Mesendoderm (in vitro differentiated cells): ENCODE measurements around the gene AP5Z1.

Experiments used
- DNase-seq: peaks from one replicate; pipeline ENCODE4 v3.0.0; 2013
- H2AK5ac ChIP-seq: 2 replicates; pipeline ENCODE4 v1.6.1; 2013; ENCODE audit warnings: low read length, inconsistent platforms
- H2BK120ac ChIP-seq: 2 replicates; pipeline ENCODE4 v1.6.1; 2013; ENCODE audit warnings: low read depth, mild to moderate bottlenecking, low read length, moderate library complexity, mixed read lengths
- H2BK15ac ChIP-seq: replicated peaks from 2 replicates; pipeline ENCODE4 v1.6.1; 2013; ENCODE audit warnings: low read depth, mild to moderate bottlenecking, moderate library complexity
- H2BK5ac ChIP-seq: 2 replicates; pipeline ENCODE4 v1.6.1; 2013; ENCODE audit warnings: low read length, inconsistent platforms
- H3K18ac ChIP-seq: 2 replicates; pipeline ENCODE4 v1.6.1; 2013; ENCODE audit warnings: mild to moderate bottlenecking, low read length, mixed read lengths
- H3K23ac ChIP-seq: one replicate; pipeline ENCODE4 v1.6.1; 2013; ENCODE audit warnings: low read length
- H3K27ac ChIP-seq: 2 replicates; pipeline ENCODE4 v1.5.1; 2013; ENCODE audit warnings: low read depth, mild to moderate bottlenecking, inconsistent platforms, low read length, moderate library complexity
- H3K27me3 ChIP-seq: 2 replicates; pipeline ENCODE4 v1.6.1; 2013; ENCODE audit warnings: low read length, control low read depth, mild to moderate bottlenecking, inconsistent platforms; ENCODE audit not compliant: insufficient read depth, poor library complexity
- H3K36me3 ChIP-seq: 2 replicates; pipeline ENCODE4 v1.6.1; 2013; ENCODE audit warnings: low read length, inconsistent platforms; ENCODE audit not compliant: control insufficient read depth, insufficient read depth
- H3K4ac ChIP-seq: one replicate; pipeline ENCODE4 v1.6.1; 2013; ENCODE audit warnings: low read depth, mild to moderate bottlenecking, low read length, moderate library complexity
- H3K4me1 ChIP-seq: 2 replicates; pipeline ENCODE4 v1.6.1; 2013; ENCODE audit warnings: low read depth, low read length, inconsistent platforms; ENCODE audit not compliant: control insufficient read depth
- H3K4me2 ChIP-seq: 2 replicates; pipeline ENCODE4 v1.6.1; 2013; ENCODE audit warnings: low read length
- H3K4me3 ChIP-seq: 2 replicates; pipeline ENCODE4 v1.5.1; 2013; ENCODE audit warnings: mild to moderate bottlenecking, low read length
- H3K56ac ChIP-seq: one replicate; pipeline ENCODE4 v1.6.1; 2013; ENCODE audit warnings: low read length
- H3K79me1 ChIP-seq: 2 replicates; pipeline ENCODE4 v1.6.1; 2013; ENCODE audit warnings: low read length, inconsistent platforms
- H3K79me2 ChIP-seq: 2 replicates; pipeline ENCODE4 v1.6.1; 2013; ENCODE audit warnings: mild to moderate bottlenecking, low read length; ENCODE audit not compliant: control insufficient read depth, insufficient read depth
- H3K9ac ChIP-seq: 2 replicates; pipeline ENCODE4 v1.6.1; 2013; ENCODE audit warnings: low read length, inconsistent platforms
- H4K5ac ChIP-seq: one replicate; pipeline ENCODE4 v1.6.1; 2013; ENCODE audit warnings: low read length
- H4K8ac ChIP-seq: one replicate; pipeline ENCODE4 v1.6.1; 2013; ENCODE audit warnings: low read depth, mild to moderate bottlenecking, control low read depth, low read length, moderate library complexity
- WGBS: extraction: QIAGEN DNeasy Blood & Tissue Kit; methylation state at CpG from one replicate; pipeline ENCODE4 v1.1.7; 2013; ENCODE audit warnings: low lambda C conversion rate, missing lambda C conversion rate; ENCODE audit not compliant: insufficient coverage; ENCODE audit errors: extremely low coverage; 5-methylcytosine and 5-hydroxymethylcytosine counted together

The AP5Z1 gene

GRCh38 chr7:4753598-4754432, 21.6 kb upstream of the AP5Z1 start:
- H3K27me3 ChIP-seq = no peaks in the 10 kb centered on the region
- H4K8ac ChIP-seq = no peak overlapping the region

GRCh38 chr7:4754433-4755010, 20.9 kb upstream of the AP5Z1 start:
- Histone ChIP-seq H3K4ac (no peak overlapping the region), H2BK5ac (no peak overlapping the region), H3K4me1 (no peaks in the 10 kb centered on the region), H3K18ac (no peak overlapping the region), H4K8ac (no peak overlapping the region), H4K5ac (no peak overlapping the region), H2BK120ac (no peak overlapping the region), H3K9ac (no peak overlapping the region), H2AK5ac (no peak overlapping the region), H3K79me2 (no peaks in the 10 kb centered on the region), H3K23ac (no peak overlapping the region), H3K27me3 (no peaks in the 10 kb centered on the region), H3K4me2 (no peak overlapping the region), H2BK15ac (no peak overlapping the region), H3K56ac (no peak overlapping the region), H3K4me3 (no peak overlapping the region), H3K79me1 (no peaks in the 10 kb centered on the region), H3K27ac (no peak overlapping the region), H3K36me3 (no peaks in the 10 kb centered on the region)
- no peak for DNase-seq
- WGBS = no CpG with 5 or more reads among the region's 36 CpGs

More at GRCh38 chr7:4753598-4754432, 21.6 kb upstream of the AP5Z1 start:
- H2BK120ac ChIP-seq = no peak overlapping the region
- no peak overlapping the region for H3K4ac ChIP-seq
- H3K36me3 ChIP-seq = no peaks in the 10 kb centered on the region
- H2BK15ac ChIP-seq = no peak overlapping the region
- H2AK5ac ChIP-seq = no peak overlapping the region
- H3K23ac ChIP-seq = no peak overlapping the region
- no peak overlapping the region for H3K27ac ChIP-seq
- H3K4me1 ChIP-seq = no peaks in the 10 kb centered on the region
- H4K5ac ChIP-seq = no peak overlapping the region
- no peak overlapping the region for H3K4me3 ChIP-seq
- peak; percentile 82 for DNase-seq
- H3K79me2 ChIP-seq = no peaks in the 10 kb centered on the region
- no CpG with 5 or more reads among the region's 31 CpGs for WGBS
- no peak overlapping the region for H3K56ac ChIP-seq
- no peak overlapping the region for H3K18ac ChIP-seq
- no peaks in the 10 kb centered on the region for H3K79me1 ChIP-seq
- H3K9ac ChIP-seq = no peak overlapping the region
- no peak overlapping the region for H2BK5ac ChIP-seq
- H3K4me2 ChIP-seq = no peak overlapping the region

- no peak overlapping the region for H3K4ac ChIP-seq
- H3K4me1 ChIP-seq = no peaks in the 10 kb centered on the region
- no peak overlapping the region for H3K56ac ChIP-seq
- no peaks in the 10 kb centered on the region for H3K79me2 ChIP-seq
- no peak overlapping the region for H3K27ac ChIP-seq
- H3K79me1 ChIP-seq = no peaks in the 10 kb centered on the region
- H3K4me2 ChIP-seq = no peak overlapping the region
- WGBS = no CpG with 5 or more reads among the region's 24 CpGs
- no peak overlapping the region for H3K4me3 ChIP-seq
- no peak overlapping the region for H2BK15ac ChIP-seq
- H3K36me3 ChIP-seq = no peaks in the 10 kb centered on the region
- no peak for DNase-seq
- H3K23ac ChIP-seq = no peak overlapping the region
- H2AK5ac ChIP-seq = no peak overlapping the region
- no peak overlapping the region for H3K9ac ChIP-seq
- no peak overlapping the region for H3K18ac ChIP-seq
- H4K5ac ChIP-seq = no peak overlapping the region
- H4K8ac ChIP-seq = no peak overlapping the region
- no peak overlapping the region for H2BK120ac ChIP-seq
- H2BK5ac ChIP-seq = no peak overlapping the region
- H3K27me3 ChIP-seq = no peaks in the 10 kb centered on the region
Measured at GRCh38 chr7:4755045-4755444, 20.4 kb upstream of the AP5Z1 start.

- H3K36me3 ChIP-seq = no peaks in the 10 kb centered on the region
- H3K4me1 ChIP-seq = no peaks in the 10 kb centered on the region
- H4K8ac ChIP-seq = no peak overlapping the region
- H3K4me3 ChIP-seq = no peak overlapping the region
- no peak overlapping the region for H3K9ac ChIP-seq
- H3K27me3 ChIP-seq = no peaks in the 10 kb centered on the region
- no peak overlapping the region for H3K4ac ChIP-seq
- no peak overlapping the region for H2AK5ac ChIP-seq
- WGBS = no CpG with 5 or more reads among the region's 19 CpGs
- H2BK15ac ChIP-seq = no peak overlapping the region
- no peak for DNase-seq
- H2BK5ac ChIP-seq = no peak overlapping the region
- no peak overlapping the region for H3K4me2 ChIP-seq
- H3K23ac ChIP-seq = no peak overlapping the region
- no peak overlapping the region for H3K18ac ChIP-seq
- H3K79me1 ChIP-seq = no peaks in the 10 kb centered on the region
- no peak overlapping the region for H3K56ac ChIP-seq
- H4K5ac ChIP-seq = no peak overlapping the region
- H3K79me2 ChIP-seq = no peaks in the 10 kb centered on the region
- no peak overlapping the region for H3K27ac ChIP-seq
- no peak overlapping the region for H2BK120ac ChIP-seq
Measured at GRCh38 chr7:4758111-4758510, 17.3 kb upstream of the AP5Z1 start.

GRCh38 chr7:4758791-4759190, 16.6 kb upstream of the AP5Z1 start:
- Histone ChIP-seq H4K8ac (no peak overlapping the region), H3K23ac (no peak overlapping the region), H3K79me1 (no peaks in the 10 kb centered on the region), H3K36me3 (no peaks in the 10 kb centered on the region), H3K56ac (no peak overlapping the region), H3K4ac (no peak overlapping the region), H2BK5ac (no peak overlapping the region), H3K79me2 (no peaks in the 10 kb centered on the region), H3K4me2 (no peak overlapping the region), H3K27ac (no peak overlapping the region), H4K5ac (no peak overlapping the region), H3K27me3 (no peaks in the 10 kb centered on the region), H3K4me1 (no peaks in the 10 kb centered on the region), H2BK120ac (no peak overlapping the region), H2BK15ac (no peak overlapping the region), H3K18ac (no peak overlapping the region), H2AK5ac (no peak overlapping the region), H3K9ac (no peak overlapping the region), H3K4me3 (no peak overlapping the region)
- no CpG with 5 or more reads among the region's 29 CpGs for WGBS
- DNase-seq = no peak
